HepG2 (cell line): ENCODE results near the gene ELAVL3. TPM values are rescaled to one million over a fixed set of nuclear protein-coding genes. Genes with fewer than 3 reads are reported as not detected.

Source experiments
- ATAC-seq: fragments of 200-7000 bp; cut with Tn5 transposase; 3 replicates; pipeline ENCODE4 v1.9.1; 2020; ENCODE audit warnings: mild to moderate bottlenecking, moderate library complexity
- BruUV-seq: library from RNA; stranded (reverse); fragments of 400-500 nt; replicated peaks from 2 replicates; lab custom pipeline; 2021; lab: Mats Ljungman, UMichigan
- CTCF ChIA-PET: fragments of 300-600 bp; formaldehyde crosslinking; extraction: SDS; loops from one replicate; lab custom pipeline; 2021; ENCODE audit warnings: low total read pairs, inconsistent platforms, low intra/inter-chr PET ratio; lab: Yijun Ruan, JAX
- POLR2A ChIA-PET: fragments of 350-600 bp; sonication (Branson Sonifier 250); formaldehyde crosslinking; loops from one replicate; lab custom pipeline; 2020; ENCODE audit warnings: antibody characterized with exemption, inconsistent platforms; lab: Yijun Ruan, JAX
- DNase-seq: peaks from one replicate; pipeline ENCODE4 v3.0.0-alpha.2; 2015; ENCODE audit warnings: low spot score
- FAIRE-seq: peaks from 3 replicates; lab custom pipeline; 2011; peaks lifted over from hg19 to GRCh38; lab: Jason Lieb, UNC
- H2AFZ ChIP-seq: one replicate; pipeline ENCODE4 v1.6.1; 2011; ENCODE audit warnings: low read length, inconsistent platforms
- H3K27ac ChIP-seq: fragments of 300-600 bp; 3 replicates; pipeline ENCODE4 v1.8.0; 2011; ENCODE audit warnings: mixed run types, mild to moderate bottlenecking, mixed read lengths, low read length, inconsistent platforms; ENCODE audit not compliant: insufficient read depth; ENCODE audit errors: extremely low read length
- H3K27me3 ChIP-seq, 2 experiments: fragments of 200-600 bp in 1 of 2; 2 replicates in 1 of 2; 3 replicates in 1 of 2; pipeline versions ENCODE4 v1.6.0 to v1.8.0; 2011; ENCODE audit warnings: low read length in 2 of 2, mild to moderate bottlenecking in 2 of 2, moderate library complexity in 2 of 2, inconsistent platforms in 1 of 2; ENCODE audit not compliant: insufficient read depth in 2 of 2, control insufficient read depth in 1 of 2
- H3K36me3 ChIP-seq, 2 experiments: fragments of 200-600 bp in 1 of 2; replicated peaks in 1 of 2; 2 replicates in 1 of 2; 3 replicates in 1 of 2; pipeline versions ENCODE4 v1.5.1 to v1.8.0; 2011; ENCODE audit warnings: low read length in 2 of 2, inconsistent platforms in 1 of 2; ENCODE audit not compliant: insufficient read depth in 2 of 2, control insufficient read depth in 1 of 2
- H3K4me1 ChIP-seq: 2 replicates; pipeline ENCODE4 v1.5.1; 2012; ENCODE audit warnings: low read length, inconsistent platforms; ENCODE audit not compliant: insufficient read depth
- H3K4me2 ChIP-seq: 2 replicates; pipeline ENCODE4 v1.6.0; 2011; ENCODE audit warnings: low read depth, low read length, inconsistent platforms
- H3K4me3 ChIP-seq, 3 experiments: fragments of 200-600 bp in 1 of 3; sonication (generic), shearing (Covaris generic) in 1 of 3; replicated peaks in 1 of 3; 2 replicates each; pipeline ENCODE4 v1.5.1; 2011 to 2016; ENCODE audit warnings: low read length in 3 of 3, inconsistent platforms in 2 of 3, low read depth in 2 of 3, mild to moderate bottlenecking in 2 of 3, control low read depth in 1 of 3, mixed read lengths in 1 of 3; ENCODE audit not compliant: insufficient read depth in 1 of 3
- H3K79me2 ChIP-seq: one replicate; pipeline ENCODE4 v1.6.1; 2011; ENCODE audit warnings: low read length, inconsistent platforms; ENCODE audit not compliant: insufficient read depth
- H3K9ac ChIP-seq: 2 replicates; pipeline ENCODE4 v1.6.0; 2011; ENCODE audit warnings: mild to moderate bottlenecking, low read depth, low read length, inconsistent platforms; ENCODE audit not compliant: insufficient read depth
- H3K9me3 ChIP-seq: 2 replicates; pipeline ENCODE4 v1.5.1; 2012; ENCODE audit warnings: mild to moderate bottlenecking, low read length
- H4K20me1 ChIP-seq: 2 replicates; pipeline ENCODE4 v1.6.0; 2011; ENCODE audit warnings: inconsistent platforms, mild to moderate bottlenecking, low read length, moderate library complexity; ENCODE audit not compliant: insufficient read depth
- FOXM1 ChIP-seq: sonication (generic); formaldehyde crosslinking; IDR thresholded peaks from 2 replicates; pipeline ENCODE4 v1.5.0; 2020; ENCODE audit warnings: missing genetic modification reagents
- KDM5B ChIP-seq: sonication (generic); formaldehyde crosslinking; IDR thresholded peaks from 2 replicates; pipeline ENCODE4 v1.4.0; 2020; ENCODE audit warnings: missing genetic modification reagents, mild to moderate bottlenecking, borderline replicate concordance
- KLF6 ChIP-seq: IDR thresholded peaks from 2 replicates; pipeline ENCODE4 v1.8.0; 2016; ENCODE audit warnings: missing biosample characterization, missing genetic modification reagents
- NCOA2 ChIP-seq: sonication (generic); formaldehyde crosslinking; IDR thresholded peaks from 2 replicates; pipeline ENCODE4 v1.8.0; 2022; ENCODE audit warnings: inconsistent platforms
- NRL ChIP-seq: sonication (generic); formaldehyde crosslinking; IDR thresholded peaks from 2 replicates; pipeline ENCODE4 v1.5.0; 2020; ENCODE audit warnings: missing genetic modification reagents, mild to moderate bottlenecking, moderate library complexity, borderline replicate concordance
- RNF219 ChIP-seq: sonication (generic); formaldehyde crosslinking; IDR thresholded peaks from 2 replicates; pipeline ENCODE4 v1.5.0; 2020; ENCODE audit warnings: mild to moderate bottlenecking, missing genetic modification reagents
- SP2 ChIP-seq: sonication (generic); formaldehyde crosslinking; IDR thresholded peaks from 2 replicates; pipeline ENCODE4 v1.5.1; 2020; ENCODE audit warnings: mild to moderate bottlenecking, missing genetic modification reagents
- SP5 ChIP-seq: IDR thresholded peaks from 2 replicates; pipeline ENCODE4 v1.6.1; 2016; ENCODE audit warnings: low read depth, borderline replicate concordance
- TBP ChIP-seq: sonication (generic); formaldehyde crosslinking; IDR thresholded peaks from 2 replicates; pipeline ENCODE4 v1.5.0; 2020; ENCODE audit warnings: missing genetic modification reagents
- TRIM22 ChIP-seq: fragments of 450-650 bp; IDR thresholded peaks from 2 replicates; pipeline ENCODE4 v1.6.1; 2017
- YY1 ChIP-seq: IDR thresholded peaks from 2 replicates; pipeline ENCODE4 v1.6.1; 2011; ENCODE audit warnings: low read length, low read depth, moderate library complexity, mild to moderate bottlenecking; ENCODE audit not compliant: insufficient read depth, insufficient replicate concordance
- ZNF329 ChIP-seq: sonication (generic); formaldehyde crosslinking; IDR thresholded peaks from 2 replicates; pipeline ENCODE4 v1.9.0; 2021; ENCODE audit warnings: low read depth, mild to moderate bottlenecking, missing genetic modification reagents
- ZNF609 ChIP-seq: sonication (generic); formaldehyde crosslinking; IDR thresholded peaks from 2 replicates; pipeline ENCODE4 v1.4.0; 2020; ENCODE audit warnings: mild to moderate bottlenecking, missing genetic modification reagents, borderline replicate concordance
- ZNF747 ChIP-seq: sonication (generic); formaldehyde crosslinking; IDR thresholded peaks from 2 replicates; pipeline ENCODE4 v1.8.1; 2023; ENCODE audit warnings: missing genetic modification reagents, mild to moderate bottlenecking, borderline replicate concordance
- WGBS: methylation state at CpG from one replicate; pipeline ENCODE4 v1.1.6; 2017; ENCODE audit warnings: low lambda C conversion rate; 5-methylcytosine and 5-hydroxymethylcytosine counted together
- in situ Hi-C: cut with HindIII; loops from 2 replicates; pipeline ENCODE4 v1.10.0; 2017; ENCODE audit warnings: low pct_unique_long_range_greater_than_20kb; ENCODE audit not compliant: extremely low pct_ligation_motif_present
- intact Hi-C: fragments of 100-400 bp; cut with micrococcal nuclease; formaldehyde crosslinking; loops from one replicate; pipeline ENCODE4 v1.10.0; 2022; ENCODE audit not compliant: unreplicated experiment
- polyA plus RNA-seq, 8 experiments: library from polyadenylated mRNA; depleted of rRNA in 3 of 8; stranded (reverse) in 7 of 8; unstranded in 1 of 8; fragments of >200 nt; fragmentation: Illumina TruSeq in 4 of 8; extraction: Trizol in 4 of 8; gene quantifications; 2 replicates each; pipeline versions ENCODE4 v1.2.1 to v1.2.3, GENCODE V29; 2011 to 2016; ENCODE audit warnings: low read depth in 4 of 8, missing spikeins in 1 of 8, mixed read lengths in 1 of 8; ENCODE audit not compliant: insufficient read depth in 1 of 8
- total RNA-seq, 5 experiments: library from RNA; depleted of rRNA; stranded (reverse); fragments of >200 nt; fragmentation: Illumina TruSeq; extraction: Trizol; gene quantifications; 2 replicates each; pipeline ENCODE4 v1.2.3, GENCODE V29; 2016; ENCODE audit warnings: low read depth in 1 of 5

Gene ELAVL3
- total and polyA plus RNA-seq, 2 of the 13 experiments (the other 11 are each of a cell fraction or from before 2014, with no cell fraction given): 0.03 TPM; not detected in 1

- TF ChIP-seq ZNF609 (no peak), FOXM1 (CRISPR knock-in tag) (no peak), ZNF747 (CRISPR knock-in tag) (peak; percentile 14; the same call in 1 of the 2 replicates)
- TF ChIP-seq, all 625 proteins: peak for 123
Observed at GRCh38 chr19:11505504-11506100, 24.8 kb upstream of the ELAVL3 start, which contains the start of gene ZNF653 (continued).

GRCh38 chr19:11505032-11505503 is 24.2 kb upstream of the ELAVL3 start:
- H3K27ac ChIP-seq: peak overlapping the region; percentile 77
- peaks cover 18% of the 10 kb centered on the region for H3K4me1 ChIP-seq
- DNase-seq (peak; percentile 91), FAIRE-seq (peak; percentile 30), ATAC-seq (peak; percentile 96)
- no peaks in the 10 kb centered on the region for H3K9me3 ChIP-seq
- intact Hi-C loops (no loop called here), in situ Hi-C loops (no loop called here)
- H3K36me3 ChIP-seq: peaks cover 0 to 2% of the 10 kb centered on the region in 2 experiments; a peak in 1 of 5 replicates
- H3K4me3 ChIP-seq: peak overlapping the region; percentile 77 to 84 (median 81)
- WGBS: 20% methylated on average over 1 of the region's 33 CpGs
- peak overlapping the region; percentile 80 for H3K9ac ChIP-seq
- no peaks in the 10 kb centered on the region for H3K27me3 ChIP-seq
- no peak overlapping the region for H2AFZ ChIP-seq
- peaks cover 6% of the 10 kb centered on the region for H3K79me2 ChIP-seq
- no peaks in the 10 kb centered on the region; the same call in 1 of the 2 replicates for H4K20me1 ChIP-seq
- POLR2A ChIA-PET: interaction anchor here (1.3 kb wide), 1 partner anchor 14 kb away, joined by 3 read pairs; no protein-coding TSS in a partner anchor
- CTCF ChIA-PET: no interaction called here
- peak overlapping the region; percentile 95 for H3K4me2 ChIP-seq
- no TSS peak for BruUV-seq
- TF ChIP-seq SP5: peak; percentile 62; the same call in 1 of the 2 replicates
- TF ChIP-seq TBP (CRISPR knock-in tag): no peak
- 0 out of 2 replicates have a peak, but pooled peaks have one; percentile 12 for TF ChIP-seq KDM5B (CRISPR knock-in tag)
- TF ChIP-seq RNF219 (CRISPR knock-in tag): no peak
- TF ChIP-seq YY1: no peak
- no peak for TF ChIP-seq ZNF329 (CRISPR knock-in tag)
- TF ChIP-seq NCOA2: peak; percentile 30; the same call in 1 of the 2 replicates
- TF ChIP-seq NRL (CRISPR knock-in tag): 0 out of 2 replicates have a peak, but pooled peaks have one; percentile 41
- TF ChIP-seq TRIM22: no peak
- TF ChIP-seq KLF6 (CRISPR knock-in tag): peak; percentile 71; the same call in 1 of the 2 replicates
- peak; percentile 87 for TF ChIP-seq SP2 (CRISPR knock-in tag)
